A549 (cell line): ENCODE results near the gene LMOD1. TPM values are rescaled to one million over a fixed set of nuclear protein-coding genes. Genes with fewer than 3 reads are reported as not detected.

Experiments
- ATAC-seq, 2 experiments: fragments of 200-7000 bp in 1 of 2; fragments of >200 bp in 1 of 2; cut with Nextera tagmentation in 1 of 2; cut with Tn5 transposase in 1 of 2; 3 replicates each; pipeline versions ENCODE4 v1.8.0 to v1.9.1; 2018 to 2020; ENCODE audit warnings: mild to moderate bottlenecking in 1 of 2, moderate library complexity in 1 of 2
- CTCF ChIA-PET: fragments of 300-600 bp; sonication (Branson Sonifier 250); formaldehyde crosslinking; extraction: SDS; loops from one replicate; lab custom pipeline; 2021; ENCODE audit warnings: antibody characterized with exemption, inconsistent platforms; lab: Yijun Ruan, JAX
- POLR2A ChIA-PET: fragments of 350-600 bp; formaldehyde crosslinking; extraction: SDS; loops from one replicate; lab custom pipeline; 2021; ENCODE audit warnings: antibody characterized with exemption, inconsistent platforms; lab: Yijun Ruan, JAX
- DNase-seq, 2 experiments: peaks; one replicate each; pipeline versions ENCODE4 v3.0.0 to v3.0.0-alpha.2; 2011 to 2016; ENCODE audit warnings: low read depth in 1 of 2, low spot score in 1 of 2
- FAIRE-seq: peaks from 2 replicates; lab custom pipeline; 2011; peaks lifted over from hg19 to GRCh38; lab: Jason Lieb, UNC
- H3K27ac ChIP-seq, 2 experiments: fragments of >200 bp; sonication (Bioruptor Twin); formaldehyde crosslinking; 3 replicates each; pipeline ENCODE4 v1.5.1; 2016 to 2017
- H3K4me1 ChIP-seq: fragments of >200 bp; sonication (Bioruptor Twin); formaldehyde crosslinking; 3 replicates; pipeline ENCODE4 v1.6.1; 2016
- H3K4me2 ChIP-seq: fragments of >200 bp; sonication (Bioruptor Twin); formaldehyde crosslinking; 3 replicates; pipeline ENCODE4 v1.6.1; 2016
- H3K4me3 ChIP-seq: fragments of >200 bp; sonication (Bioruptor Twin); formaldehyde crosslinking; 3 replicates; pipeline ENCODE4 v1.5.1; 2016
- H3K9me3 ChIP-seq: fragments of >200 bp; sonication (Bioruptor Twin); formaldehyde crosslinking; 3 replicates; pipeline ENCODE4 v1.6.1; 2016
- BHLHE40 ChIP-seq: IDR thresholded peaks from 2 replicates; pipeline ENCODE4 v1.6.1; 2012; ENCODE audit warnings: low read depth, low read length, inconsistent platforms
- CBX2 ChIP-seq: fragments of 200-600 bp; sonication (generic); IDR thresholded peaks from 2 replicates; pipeline ENCODE4 v1.6.1; 2016; ENCODE audit warnings: low read depth, mild to moderate bottlenecking, borderline replicate concordance
- CBX8 ChIP-seq: fragments of 200-600 bp; sonication (generic); IDR thresholded peaks from 2 replicates; pipeline ENCODE4 v1.6.1; 2016
- CEBPB ChIP-seq, 2 experiments: fragments of >200 bp in 1 of 2; sonication (Bioruptor Twin) in 1 of 2; formaldehyde crosslinking in 1 of 2; IDR thresholded peaks; 2 replicates each; pipeline ENCODE4 v1.6.1; 2012 to 2016
- CHD2 ChIP-seq: fragments of 150-350 bp; IDR thresholded peaks from 2 replicates; pipeline ENCODE4 v1.6.1; 2014; ENCODE audit warnings: low read length; ENCODE audit not compliant: partially characterized antibody
- CHD4 ChIP-seq: fragments of 200-600 bp; sonication (generic); IDR thresholded peaks from 2 replicates; pipeline ENCODE4 v1.6.1; 2016; ENCODE audit warnings: antibody characterized with exemption, mild to moderate bottlenecking, borderline replicate concordance
- EP300 ChIP-seq, 2 experiments: fragments of >200 bp; sonication (Bioruptor Twin); formaldehyde crosslinking; IDR thresholded peaks; 2 replicates in 1 of 2; 3 replicates in 1 of 2; pipeline ENCODE4 v1.6.1; 2016 to 2017
- FOSB ChIP-seq: fragments of 250-450 bp; sonication (Bioruptor Pico); IDR thresholded peaks from 2 replicates; pipeline ENCODE4 v1.5.0; 2020; ENCODE audit warnings: mild to moderate bottlenecking, moderate library complexity
- FOSL2 ChIP-seq, 2 experiments: fragments of 450-650 bp in 1 of 2; fragments of >200 bp in 1 of 2; sonication (Bioruptor Twin) in 1 of 2; formaldehyde crosslinking; IDR thresholded peaks; 2 replicates each; pipeline versions ENCODE4 v1.5.0 to v1.6.1; 2016 to 2020; ENCODE audit warnings: mild to moderate bottlenecking in 1 of 2, moderate library complexity in 1 of 2
- FOXS1 ChIP-seq: fragments of 250-450 bp; sonication (Bioruptor Pico); IDR thresholded peaks from 2 replicates; pipeline ENCODE4 v1.5.0; 2020; ENCODE audit warnings: mild to moderate bottlenecking, moderate library complexity
- GATA3 ChIP-seq: IDR thresholded peaks from 2 replicates; pipeline ENCODE4 v1.6.1; 2012; ENCODE audit warnings: borderline replicate concordance
- HEYL ChIP-seq: fragments of 250-450 bp; sonication (Bioruptor Pico); IDR thresholded peaks from 2 replicates; pipeline ENCODE4 v1.8.0; 2021; ENCODE audit warnings: mild to moderate bottlenecking, moderate library complexity
- HOXB5 ChIP-seq: fragments of 250-450 bp; sonication (Bioruptor Pico); IDR thresholded peaks from 2 replicates; pipeline ENCODE4 v1.5.0; 2020; ENCODE audit warnings: mild to moderate bottlenecking, moderate library complexity
- KDM1A ChIP-seq: fragments of 200-600 bp; sonication (generic); IDR thresholded peaks from 2 replicates; pipeline ENCODE4 v1.6.1; 2016; ENCODE audit warnings: low read depth, mild to moderate bottlenecking
- KDM5A ChIP-seq: fragments of 200-600 bp; sonication (generic); IDR thresholded peaks from 2 replicates; pipeline ENCODE4 v1.6.1; 2016; ENCODE audit warnings: antibody characterized with exemption, mild to moderate bottlenecking
- MAX ChIP-seq: IDR thresholded peaks from 2 replicates; pipeline ENCODE4 v1.6.1; 2012
- MAZ ChIP-seq: fragments of 150-350 bp; IDR thresholded peaks from 2 replicates; pipeline ENCODE4 v1.6.1; 2014; ENCODE audit warnings: antibody characterized with exemption, low read depth, low read length, borderline replicate concordance
- MYC ChIP-seq: IDR thresholded peaks from 2 replicates; pipeline ENCODE4 v1.6.1; 2012; ENCODE audit warnings: mild to moderate bottlenecking, inconsistent platforms, low read length, improper control_type of control experiment, borderline replicate concordance
- POLR2AphosphoS2 ChIP-seq: conservative IDR thresholded peaks from 2 replicates; pipeline ENCODE4 v1.6.1; 2012; ENCODE audit warnings: low read length, improper control_type of control experiment, inconsistent platforms
- RARB ChIP-seq: fragments of 250-450 bp; sonication (Bioruptor Pico); IDR thresholded peaks from 2 replicates; pipeline ENCODE4 v1.8.0; 2021; ENCODE audit warnings: mild to moderate bottlenecking, moderate library complexity
- REST ChIP-seq: fragments of 200-600 bp; sonication (generic); IDR thresholded peaks from 2 replicates; pipeline ENCODE4 v1.6.1; 2016; ENCODE audit warnings: antibody characterized with exemption, mild to moderate bottlenecking, moderate library complexity
- RFX5 ChIP-seq: fragments of 450-650 bp; IDR thresholded peaks from 2 replicates; pipeline ENCODE4 v1.7.1; 2014; ENCODE audit warnings: antibody characterized with exemption, mild to moderate bottlenecking, moderate library complexity
- SMC3 ChIP-seq: fragments of >200 bp; sonication (Bioruptor Twin); formaldehyde crosslinking; IDR thresholded peaks from 3 replicates; pipeline ENCODE4 v1.6.1; 2018; ENCODE audit warnings: inconsistent platforms
- TFCP2L1 ChIP-seq: fragments of 250-450 bp; sonication (Bioruptor Pico); IDR thresholded peaks from 2 replicates; pipeline ENCODE4 v1.5.0; 2021; ENCODE audit warnings: mild to moderate bottlenecking
- ZSCAN20 ChIP-seq: fragments of 250-450 bp; sonication (Bioruptor Pico); IDR thresholded peaks from 2 replicates; pipeline ENCODE4 v1.8.0; 2022; ENCODE audit warnings: mild to moderate bottlenecking, moderate library complexity
- WGBS: methylation state at CpG from one replicate; pipeline ENCODE4 v1.1.6; 2017; ENCODE audit errors: missing lambda C conversion rate; 5-methylcytosine and 5-hydroxymethylcytosine counted together
- polyA plus RNA-seq, 4 experiments: library from polyadenylated mRNA; depleted of rRNA in 3 of 4; stranded (reverse); fragments of >200 nt; fragmentation: RNase III in 1 of 4; extraction: RNeasy Plus Mini Kit Qiagen cat#74134 plus additional on column Dnase treatment in 1 of 4; gene quantifications; 2 replicates in 3 of 4; 3 replicates in 1 of 4; pipeline ENCODE4 v1.2.3, GENCODE V29; 2011 to 2017
- TF ChIP-seq, protein P1 (sequence below): IDR thresholded peaks from 2 replicates; pipeline ENCODE4 v1.6.1; 2012
- TF ChIP-seq, protein P2 (sequence below): fragments of 450-650 bp; IDR thresholded peaks from 2 replicates; pipeline ENCODE4 v1.6.1; 2014; ENCODE audit warnings: antibody characterized with exemption

Gene LMOD1
- polyA plus RNA-seq, 2 of the 4 experiments (the other 2 are of a cell fraction), result not detected

DNA sequence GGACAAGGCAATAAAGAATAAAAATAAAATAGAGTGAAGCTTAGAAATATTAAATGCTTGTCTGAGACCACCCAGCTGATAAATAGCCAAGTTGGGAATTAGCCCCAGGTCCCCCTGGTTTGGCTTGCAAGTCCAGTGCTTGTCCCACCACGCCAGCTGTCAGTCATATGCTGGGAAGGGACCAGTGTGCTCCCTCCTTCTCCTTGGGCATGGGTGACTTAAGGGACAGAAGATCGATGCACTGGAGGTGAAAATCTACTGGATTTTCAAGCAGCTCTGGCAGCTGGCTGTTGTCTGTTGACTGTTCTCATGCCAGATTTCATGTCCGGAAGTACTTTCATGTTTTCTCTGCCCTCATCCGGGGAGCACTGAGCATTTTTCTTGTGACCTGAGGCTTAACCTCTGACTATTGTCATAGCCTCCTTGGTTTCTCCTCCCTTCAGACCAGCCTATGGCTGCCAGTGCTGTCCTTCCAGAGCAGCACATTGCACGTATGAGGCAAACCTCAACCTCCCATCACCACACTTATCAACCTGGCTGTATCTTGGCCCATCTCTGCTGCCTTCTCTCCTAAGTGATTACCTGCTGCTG, 12.4 kb downstream of the LMOD1 start:
- Histone ChIP-seq H3K4me3 (no peak overlapping the region), H3K27ac (no peak overlapping the region), H3K4me2 (no peak overlapping the region), H3K9me3 (no peaks in the 10 kb centered on the region), H3K4me1 (peaks cover 4% of the 10 kb centered on the region; the same call in 1 of the 3 replicates)
- WGBS, result 42% methylated on average over 5 of the region's 5 CpGs
- no peak for FAIRE-seq
- ChIA-PET CTCF (interaction anchor here (0.6 to 2.2 kb wide), 4 partner anchors 10 to 56 kb away, joined by 3 to 8 read pairs (median 4); no protein-coding TSS in a partner anchor), POLR2A (no interaction called here)
- no peak for DNase-seq
- ATAC-seq, result peak; percentile 28 to 37; a peak in 3 of 6 replicates
- no peak for TF ChIP-seq GATA3
- no peak for TF ChIP-seq CHD4
- no peak for TF ChIP-seq KDM1A
- no peak for TF ChIP-seq HEYL (CRISPR knock-in tag)
- no peak for TF ChIP-seq FOSB (CRISPR knock-in tag)
- no peak for TF ChIP-seq RFX5
- TF ChIP-seq HOXB5, result no peak
- TF ChIP-seq, protein P1, sequence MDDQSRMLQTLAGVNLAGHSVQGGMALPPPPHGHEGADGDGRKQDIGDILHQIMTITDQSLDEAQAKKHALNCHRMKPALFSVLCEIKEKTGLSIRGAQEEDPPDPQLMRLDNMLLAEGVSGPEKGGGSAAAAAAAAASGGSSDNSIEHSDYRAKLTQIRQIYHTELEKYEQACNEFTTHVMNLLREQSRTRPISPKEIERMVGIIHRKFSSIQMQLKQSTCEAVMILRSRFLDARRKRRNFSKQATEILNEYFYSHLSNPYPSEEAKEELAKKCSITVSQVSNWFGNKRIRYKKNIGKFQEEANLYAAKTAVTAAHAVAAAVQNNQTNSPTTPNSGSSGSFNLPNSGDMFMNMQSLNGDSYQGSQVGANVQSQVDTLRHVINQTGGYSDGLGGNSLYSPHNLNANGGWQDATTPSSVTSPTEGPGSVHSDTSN, result no peak

DNA sequence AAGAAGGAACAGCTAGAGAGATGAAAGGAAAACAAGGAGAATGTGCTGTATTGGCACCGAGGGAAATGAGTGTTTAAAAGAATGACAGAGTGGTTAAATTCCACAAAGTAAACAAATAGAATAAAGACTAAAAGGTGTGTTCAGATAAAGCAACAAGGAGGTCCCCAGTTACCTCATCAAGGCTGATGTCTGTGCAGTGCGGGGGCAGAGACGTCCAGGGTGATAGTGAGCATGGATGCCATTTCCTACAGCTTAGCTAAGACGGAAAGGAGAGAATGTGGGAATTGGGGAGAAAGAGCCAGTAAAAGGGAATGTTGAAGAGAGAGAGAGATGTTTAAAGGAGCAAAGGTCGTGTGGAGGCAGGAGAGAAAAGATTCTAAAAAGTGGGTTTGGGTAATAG, 15.5 kb downstream of the LMOD1 start:
- no peak for FAIRE-seq
- CTCF ChIA-PET, result interaction anchor here (0.9 to 1.5 kb wide), 5 partner anchors 10 to 42 kb away, joined by 3 to 6 read pairs (median 3); no protein-coding TSS in a partner anchor

GRCh38 chr1:201930137-201930536, 16.2 kb downstream of the LMOD1 start:
- no peak for FAIRE-seq

More for the DNA sequence above, 15.5 kb downstream of the LMOD1 start:
- Histone ChIP-seq H3K9me3 (no peaks in the 10 kb centered on the region), H3K27ac (no peak overlapping the region), H3K4me3 (no peak overlapping the region), H3K4me1 (no peaks in the 10 kb centered on the region), H3K4me2 (no peak overlapping the region)
- WGBS, result 63% methylated on average over 5 of the region's 5 CpGs
- DNase-seq (no peak), ATAC-seq (no peak)
- TF ChIP-seq HEYL (CRISPR knock-in tag) (no peak), FOXS1 (CRISPR knock-in tag) (no peak), KDM5A (no peak), CBX8 (no peak), SMC3 (no peak), MYC (no peak), BHLHE40 (no peak), CEBPB (IDR thresholded peaks at IDR 0.05) (no peak), CHD2 (no peak), RARB (CRISPR knock-in tag) (no peak), MAZ (no peak)
- POLR2A ChIA-PET, result no interaction called here

More at GRCh38 chr1:201930137-201930536, 16.2 kb downstream of the LMOD1 start:
- 38% methylated on average over 4 of the region's 4 CpGs for WGBS
- Histone ChIP-seq H3K4me1 (no peaks in the 10 kb centered on the region), H3K4me3 (no peak overlapping the region), H3K9me3 (no peaks in the 10 kb centered on the region), H3K4me2 (no peak overlapping the region), H3K27ac (no peak overlapping the region)
- ATAC-seq (no peak), DNase-seq (no peak)
- ChIA-PET POLR2A (no interaction called here), CTCF (interaction anchor here (1.3 to 2.9 kb wide), 2 partner anchors 11 to 34 kb away, joined by 6 to 16 read pairs; no protein-coding TSS in a partner anchor)
- TF ChIP-seq CBX8 (no peak), RFX5 (no peak), POLR2AphosphoS2 (no peak), MAX (no peak), BHLHE40 (no peak), CBX2 (no peak), KDM5A (no peak), ZSCAN20 (no peak), EP300 (IDR thresholded peaks at IDR 0.05) (no peak), FOSL2 (IDR thresholded peaks at IDR 0.05) (no peak), FOSL2 (CRISPR knock-in tag; IDR thresholded peaks at IDR 0.05) (no peak), TFCP2L1 (CRISPR knock-in tag) (no peak), MAZ (no peak), REST (no peak), SMC3 (no peak)
- TF ChIP-seq, protein P2, sequence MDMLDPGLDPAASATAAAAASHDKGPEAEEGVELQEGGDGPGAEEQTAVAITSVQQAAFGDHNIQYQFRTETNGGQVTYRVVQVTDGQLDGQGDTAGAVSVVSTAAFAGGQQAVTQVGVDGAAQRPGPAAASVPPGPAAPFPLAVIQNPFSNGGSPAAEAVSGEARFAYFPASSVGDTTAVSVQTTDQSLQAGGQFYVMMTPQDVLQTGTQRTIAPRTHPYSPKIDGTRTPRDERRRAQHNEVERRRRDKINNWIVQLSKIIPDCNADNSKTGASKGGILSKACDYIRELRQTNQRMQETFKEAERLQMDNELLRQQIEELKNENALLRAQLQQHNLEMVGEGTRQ, result no peak
